ENCODE results near the gene THUMPD3. TPM values are rescaled to one million over a fixed set of nuclear protein-coding genes. Genes with fewer than 3 reads are reported as not detected.

THUMPD3 gene
- total RNA-seq, 1 donor from 2014 or later, result 32.7 TPM

- no peak overlapping the region for H2AFZ ChIP-seq (ENCODE audit: low read depth, low read length)
- Mint-ChIP-seq H3K4me1 (ENCODE audit: low read depth, unreplicated experiment) (peaks cover 25% of the 10 kb centered on the region), H3K27ac (ENCODE audit: unreplicated experiment) (peak overlapping the region; percentile 90), H3K9me3 (ENCODE audit: unreplicated experiment) (no peaks in the 10 kb centered on the region), H3K4me3 (ENCODE audit: unreplicated experiment) (no peak overlapping the region), H3K27me3 (ENCODE audit: low read depth, unreplicated experiment) (no peaks in the 10 kb centered on the region), H3K36me3 (ENCODE audit: low read depth, unreplicated experiment) (peaks cover 4% of the 10 kb centered on the region)
- H3K4me1 ChIP-seq (ENCODE audit: insufficient read depth, low read length), result peaks cover 13% of the 10 kb centered on the region
- H3K9ac ChIP-seq (ENCODE audit: low read length), result peak overlapping the region; percentile 6
- no peaks in the 10 kb centered on the region for H4K20me1 ChIP-seq (ENCODE audit: insufficient read depth, low read length)
- H3K27me3 ChIP-seq (ENCODE audit: insufficient read depth, low read length), result no peaks in the 10 kb centered on the region
- H3K9me3 ChIP-seq (ENCODE audit: insufficient read depth, low read depth, low read length), result no peaks in the 10 kb centered on the region
- H3K79me2 ChIP-seq (ENCODE audit: insufficient read depth, low read length), result no peaks in the 10 kb centered on the region
- peak overlapping the region; percentile 39 for H3K4me2 ChIP-seq (ENCODE audit: low read length)
- DNase-seq (ENCODE audit: low read depth) (peak; percentile 85), FAIRE-seq (no peak)
- no peaks in the 10 kb centered on the region for H3K36me3 ChIP-seq (ENCODE audit: insufficient read depth, low read length)
- TF ChIP-seq, protein P1, sequence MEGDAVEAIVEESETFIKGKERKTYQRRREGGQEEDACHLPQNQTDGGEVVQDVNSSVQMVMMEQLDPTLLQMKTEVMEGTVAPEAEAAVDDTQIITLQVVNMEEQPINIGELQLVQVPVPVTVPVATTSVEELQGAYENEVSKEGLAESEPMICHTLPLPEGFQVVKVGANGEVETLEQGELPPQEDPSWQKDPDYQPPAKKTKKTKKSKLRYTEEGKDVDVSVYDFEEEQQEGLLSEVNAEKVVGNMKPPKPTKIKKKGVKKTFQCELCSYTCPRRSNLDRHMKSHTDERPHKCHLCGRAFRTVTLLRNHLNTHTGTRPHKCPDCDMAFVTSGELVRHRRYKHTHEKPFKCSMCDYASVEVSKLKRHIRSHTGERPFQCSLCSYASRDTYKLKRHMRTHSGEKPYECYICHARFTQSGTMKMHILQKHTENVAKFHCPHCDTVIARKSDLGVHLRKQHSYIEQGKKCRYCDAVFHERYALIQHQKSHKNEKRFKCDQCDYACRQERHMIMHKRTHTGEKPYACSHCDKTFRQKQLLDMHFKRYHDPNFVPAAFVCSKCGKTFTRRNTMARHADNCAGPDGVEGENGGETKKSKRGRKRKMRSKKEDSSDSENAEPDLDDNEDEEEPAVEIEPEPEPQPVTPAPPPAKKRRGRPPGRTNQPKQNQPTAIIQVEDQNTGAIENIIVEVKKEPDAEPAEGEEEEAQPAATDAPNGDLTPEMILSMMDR (IDR thresholded peaks at IDR 0.05; ENCODE audit: insufficient read depth, low read depth, low read length), result no peak
- no peak for TF ChIP-seq EZH2 (IDR thresholded peaks at IDR 0.05; ENCODE audit: insufficient read depth, low read length)
- no peak overlapping the region for H3K4me3 ChIP-seq (ENCODE audit: insufficient read depth, low read depth, low read length)
- peak overlapping the region; percentile 55 for H3K27ac ChIP-seq (ENCODE audit: low read depth, low read length)
These were observed 22.4 kb upstream of the THUMPD3 start for GRCh38 chr3:9340472-9340902.

DNA sequence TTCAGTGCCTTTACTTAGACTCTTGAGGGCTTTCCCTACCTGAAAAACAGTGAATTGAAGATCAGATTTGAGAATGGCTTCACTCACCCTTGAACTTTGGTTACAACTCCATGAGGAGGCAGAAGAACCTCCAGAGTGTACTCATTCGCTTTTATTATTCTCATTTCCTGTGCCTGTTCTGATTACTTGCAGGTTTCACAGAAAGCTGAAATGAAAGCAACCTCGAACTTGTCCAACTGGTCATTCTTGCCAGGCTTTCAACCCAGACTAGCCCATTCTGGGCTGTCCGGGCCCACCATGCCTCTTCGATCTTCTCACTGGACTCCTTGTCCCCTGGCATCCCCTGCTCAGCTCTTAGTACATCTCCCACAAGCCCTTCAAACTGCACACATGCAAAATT is 20.2 kb upstream of the THUMPD3 start:
- Histone ChIP-seq H2AFZ (ENCODE audit: low read depth, low read length) (no peak overlapping the region), H3K36me3 (ENCODE audit: insufficient read depth, low read length) (no peaks in the 10 kb centered on the region), H3K4me3 (ENCODE audit: insufficient read depth, low read depth, low read length) (no peak overlapping the region), H3K27ac (ENCODE audit: low read depth, low read length) (no peak overlapping the region), H3K4me2 (ENCODE audit: low read length) (no peak overlapping the region), H4K20me1 (ENCODE audit: insufficient read depth, low read length) (no peaks in the 10 kb centered on the region), H3K9me3 (ENCODE audit: insufficient read depth, low read depth, low read length) (no peaks in the 10 kb centered on the region), H3K27me3 (ENCODE audit: insufficient read depth, low read length) (no peaks in the 10 kb centered on the region), H3K9ac (ENCODE audit: low read length) (no peak overlapping the region), H3K79me2 (ENCODE audit: insufficient read depth, low read length) (no peaks in the 10 kb centered on the region), H3K4me1 (ENCODE audit: insufficient read depth, low read length) (peaks cover 24% of the 10 kb centered on the region)
- Mint-ChIP-seq H3K27me3 (ENCODE audit: low read depth, unreplicated experiment) (no peaks in the 10 kb centered on the region), H3K27ac (ENCODE audit: unreplicated experiment) (no peak overlapping the region), H3K4me1 (ENCODE audit: low read depth, unreplicated experiment) (peaks cover 36% of the 10 kb centered on the region), H3K36me3 (ENCODE audit: low read depth, unreplicated experiment) (peaks cover 2% of the 10 kb centered on the region), H3K9me3 (ENCODE audit: unreplicated experiment) (no peaks in the 10 kb centered on the region), H3K4me3 (ENCODE audit: unreplicated experiment) (no peak overlapping the region)
- no peak for DNase-seq (ENCODE audit: low read depth)
- no peak for FAIRE-seq
- TF ChIP-seq, protein P1 (IDR thresholded peaks at IDR 0.05; ENCODE audit: insufficient read depth, low read depth, low read length), result no peak
- TF ChIP-seq EZH2 (IDR thresholded peaks at IDR 0.05; ENCODE audit: insufficient read depth, low read length), result no peak

GRCh38 chr3:9343115-9343514 is 19.7 kb upstream of the THUMPD3 start:
- FAIRE-seq, result no peak
- no peak overlapping the region for H3K4me2 ChIP-seq (ENCODE audit: low read length)
- H3K27me3 ChIP-seq (ENCODE audit: insufficient read depth, low read length), result no peaks in the 10 kb centered on the region

More at GRCh38 chr3:9343115-9343514, 19.7 kb upstream of the THUMPD3 start:
- Histone ChIP-seq H4K20me1 (ENCODE audit: insufficient read depth, low read length) (no peaks in the 10 kb centered on the region), H3K9me3 (ENCODE audit: insufficient read depth, low read depth, low read length) (no peaks in the 10 kb centered on the region), H2AFZ (ENCODE audit: low read depth, low read length) (no peak overlapping the region), H3K36me3 (ENCODE audit: insufficient read depth, low read length) (no peaks in the 10 kb centered on the region), H3K4me1 (ENCODE audit: insufficient read depth, low read length) (peaks cover 28% of the 10 kb centered on the region), H3K9ac (ENCODE audit: low read length) (no peak overlapping the region), H3K79me2 (ENCODE audit: insufficient read depth, low read length) (no peaks in the 10 kb centered on the region), H3K4me3 (ENCODE audit: insufficient read depth, low read depth, low read length) (no peak overlapping the region), H3K27ac (ENCODE audit: low read depth, low read length) (no peak overlapping the region)
- TF ChIP-seq, protein P1 (IDR thresholded peaks at IDR 0.05; ENCODE audit: insufficient read depth, low read depth, low read length), result no peak
- TF ChIP-seq EZH2 (IDR thresholded peaks at IDR 0.05; ENCODE audit: insufficient read depth, low read length), result no peak
- H3K36me3 Mint-ChIP-seq (ENCODE audit: low read depth, unreplicated experiment), result peaks cover 2% of the 10 kb centered on the region
- H3K27me3 Mint-ChIP-seq (ENCODE audit: low read depth, unreplicated experiment), result no peaks in the 10 kb centered on the region
- H3K9me3 Mint-ChIP-seq (ENCODE audit: unreplicated experiment), result no peaks in the 10 kb centered on the region
- H3K4me1 Mint-ChIP-seq (ENCODE audit: low read depth, unreplicated experiment), result peaks cover 40% of the 10 kb centered on the region
- no peak overlapping the region for H3K4me3 Mint-ChIP-seq (ENCODE audit: unreplicated experiment)
- no peak for DNase-seq (ENCODE audit: low read depth)
- H3K27ac Mint-ChIP-seq (ENCODE audit: unreplicated experiment), result no peak overlapping the region

Measured in astrocyte (in vitro differentiated cells and primary cell).